WTC11 (cell line): ENCODE results near the gene GRID2. TPM values are rescaled to one million over a fixed set of nuclear protein-coding genes. Genes with fewer than 3 reads are reported as not detected.

Experiments used
- ATAC-seq: fragments of 200-7000 bp; cut with Tn5 transposase; 2 replicates; pipeline ENCODE4 v1.10.0; 2021; ENCODE audit warnings: mild to moderate bottlenecking, moderate library complexity
- CTCF ChIA-PET: fragments of 300-600 bp; sonication (Branson Sonifier 250); formaldehyde crosslinking; loops from one replicate; lab custom pipeline; 2021; ENCODE audit warnings: antibody characterized with exemption; lab: Charles Lee
- POLR2A ChIA-PET: fragments of 350-600 bp; sonication (Branson Sonifier 250); formaldehyde crosslinking; loops from one replicate; lab custom pipeline; 2021; ENCODE audit warnings: antibody characterized with exemption; lab: Charles Lee
- DNase-seq: peaks from one replicate; pipeline ENCODE4 v3.0.0; 2021; ENCODE audit warnings: low spot score
- H3K27ac Mint-ChIP-seq: 2 replicates; pipeline ENCODE4 v1.8.0; 2021; ENCODE audit warnings: mixed read lengths
- H3K27me3 Mint-ChIP-seq: 2 replicates; pipeline ENCODE4 v1.8.0; 2021; ENCODE audit warnings: low read depth, mild to moderate bottlenecking, moderate library complexity, mixed read lengths
- H3K36me3 Mint-ChIP-seq: 2 replicates; pipeline ENCODE4 v1.8.0; 2021; ENCODE audit warnings: mixed read lengths
- H3K4me1 Mint-ChIP-seq: 2 replicates; pipeline ENCODE4 v1.8.0; 2022; ENCODE audit warnings: mixed read lengths
- H3K4me3 Mint-ChIP-seq: 2 replicates; pipeline ENCODE4 v1.8.0; 2021; ENCODE audit warnings: mild to moderate bottlenecking, moderate library complexity, mixed read lengths
- H3K9me3 Mint-ChIP-seq: 2 replicates; pipeline ENCODE4 v1.8.0; 2021; ENCODE audit warnings: mixed read lengths
- AR ChIP-seq: fragments of 250-450 bp; sonication (Bioruptor Pico); IDR thresholded peaks from 2 replicates; pipeline ENCODE4 v1.9.0; 2021; ENCODE audit warnings: mild to moderate bottlenecking
- ARID4B ChIP-seq: sonication (generic); formaldehyde crosslinking; IDR thresholded peaks from 2 replicates; pipeline ENCODE4 v1.8.0; 2023; ENCODE audit warnings: missing genetic modification reagents, mild to moderate bottlenecking, borderline replicate concordance
- ATF2 ChIP-seq: sonication (generic); formaldehyde crosslinking; IDR thresholded peaks from 2 replicates; pipeline ENCODE4 v1.8.1; 2022; ENCODE audit warnings: low read depth, missing genetic modification reagents, borderline replicate concordance
- ATF3 ChIP-seq: sonication (generic); formaldehyde crosslinking; conservative IDR thresholded peaks from 2 replicates; pipeline ENCODE4 v1.8.1; 2022; ENCODE audit warnings: mild to moderate bottlenecking, missing genetic modification reagents
- FOXK1 ChIP-seq: sonication (generic); formaldehyde crosslinking; IDR thresholded peaks from 2 replicates; pipeline ENCODE4 v1.8.0; 2022; ENCODE audit warnings: mild to moderate bottlenecking, moderate library complexity, missing genetic modification reagents
- GABPB1 ChIP-seq: sonication (generic); formaldehyde crosslinking; IDR thresholded peaks from 2 replicates; pipeline ENCODE4 v1.8.1; 2023; ENCODE audit warnings: mild to moderate bottlenecking, missing genetic modification reagents
- GRHL2 ChIP-seq: fragments of 250-450 bp; sonication (Bioruptor Pico); IDR thresholded peaks from 2 replicates; pipeline ENCODE4 v1.8.0; 2022; ENCODE audit warnings: mild to moderate bottlenecking, moderate library complexity; ENCODE audit not compliant: insufficient replicate concordance, severe bottlenecking
- IRF2 ChIP-seq: sonication (generic); formaldehyde crosslinking; IDR thresholded peaks from 2 replicates; pipeline ENCODE4 v1.8.0; 2022; ENCODE audit warnings: low read depth, missing genetic modification reagents, borderline replicate concordance
- MYBL2 ChIP-seq: sonication (generic); formaldehyde crosslinking; IDR thresholded peaks from 2 replicates; pipeline ENCODE4 v1.8.1; 2023; ENCODE audit warnings: mild to moderate bottlenecking, moderate library complexity, missing genetic modification reagents
- RORB ChIP-seq: fragments of 250-450 bp; sonication (Bioruptor Pico); IDR thresholded peaks from 2 replicates; pipeline ENCODE4 v1.9.0; 2021; ENCODE audit warnings: mild to moderate bottlenecking
- SOX15 ChIP-seq: fragments of 250-450 bp; sonication (Bioruptor Pico); IDR thresholded peaks from 2 replicates; pipeline ENCODE4 v1.9.0; 2021; ENCODE audit warnings: mild to moderate bottlenecking
- TEAD1 ChIP-seq: sonication (generic); formaldehyde crosslinking; IDR thresholded peaks from 2 replicates; pipeline ENCODE4 v1.8.0; 2022; ENCODE audit warnings: mild to moderate bottlenecking, missing genetic modification reagents
- ZBTB43 ChIP-seq: sonication (generic); formaldehyde crosslinking; IDR thresholded peaks from 2 replicates; pipeline ENCODE4 v1.8.1; 2023; ENCODE audit warnings: mild to moderate bottlenecking, missing genetic modification reagents
- ZMAT4 ChIP-seq: fragments of 250-450 bp; sonication (Bioruptor Pico); IDR thresholded peaks from 2 replicates; pipeline ENCODE4 v1.9.0; 2021; ENCODE audit warnings: mild to moderate bottlenecking
- ZNF138 ChIP-seq: sonication (generic); formaldehyde crosslinking; conservative IDR thresholded peaks from 2 replicates; pipeline ENCODE4 v1.8.1; 2022; ENCODE audit warnings: mild to moderate bottlenecking, moderate library complexity, missing genetic modification reagents
- ZNF219 ChIP-seq: sonication (generic); formaldehyde crosslinking; IDR thresholded peaks from 2 replicates; pipeline ENCODE4 v1.8.0; 2023; ENCODE audit warnings: missing genetic modification reagents, mild to moderate bottlenecking, borderline replicate concordance
- ZNF232 ChIP-seq: sonication (generic); formaldehyde crosslinking; IDR thresholded peaks from 2 replicates; pipeline ENCODE4 v1.8.0; 2022; ENCODE audit warnings: mild to moderate bottlenecking, missing genetic modification reagents
- ZNF263 ChIP-seq: sonication (generic); formaldehyde crosslinking; IDR thresholded peaks from 2 replicates; pipeline ENCODE4 v1.8.1; 2022; ENCODE audit warnings: low read depth, mild to moderate bottlenecking, moderate library complexity, missing genetic modification reagents
- ZNF416 ChIP-seq: fragments of 250-450 bp; sonication (Bioruptor Pico); IDR thresholded peaks from 2 replicates; pipeline ENCODE4 v1.9.0; 2021; ENCODE audit warnings: mild to moderate bottlenecking, inconsistent platforms
- ZNF512 ChIP-seq: sonication (generic); formaldehyde crosslinking; IDR thresholded peaks from 2 replicates; pipeline ENCODE4 v1.8.1; 2022; ENCODE audit warnings: missing genetic modification reagents, borderline replicate concordance
- total RNA-seq: library from RNA; stranded (reverse); gene quantifications from 3 replicates; pipeline ENCODE4 v1.2.3, GENCODE V29; 2021

The GRID2 gene
- total RNA-seq, 1 experiment from 2014 or later, result 26.8 TPM

- Mint-ChIP-seq H3K9me3 (peaks cover 3% of the 10 kb centered on the region; the same call in 1 of the 2 replicates), H3K27ac (peak overlapping the region; percentile 69), H3K4me3 (0 out of 2 replicates have a peak overlapping the region, but pooled peaks have one; percentile 29), H3K36me3 (peaks cover 7% of the 10 kb centered on the region), H3K4me1 (peaks cover 59% of the 10 kb centered on the region), H3K27me3 (no peaks in the 10 kb centered on the region)
- DNase-seq, result no peak
- ChIA-PET CTCF (interaction anchor here (1.0 to 1.5 kb wide), 2 partner anchors 26 to 67 kb away, joined by 3 to 5 read pairs; no protein-coding TSS in a partner anchor), POLR2A (no interaction called here)
- ATAC-seq, result peak; percentile 88
- TF ChIP-seq ZNF512 (CRISPR knock-in tag) (no peak), TEAD1 (CRISPR knock-in tag) (0 out of 2 replicates have a peak, but pooled peaks have one; percentile 23)
These were observed 828.9 kb downstream of the GRID2 start for GRCh38 chr4:93132631-93133030.

- H3K36me3 Mint-ChIP-seq, result no peaks in the 10 kb centered on the region
- no peaks in the 10 kb centered on the region for H3K9me3 Mint-ChIP-seq
- no peak for TF ChIP-seq RORB (CRISPR knock-in tag)
- TF ChIP-seq ATF3 (CRISPR knock-in tag), result no peak
- TF ChIP-seq SOX15 (CRISPR knock-in tag), result no peak
- no peak for TF ChIP-seq ZNF416 (CRISPR knock-in tag)
- TF ChIP-seq ZNF263 (CRISPR knock-in tag), result no peak
- TF ChIP-seq FOXK1 (CRISPR knock-in tag), result no peak
- TF ChIP-seq ZBTB43 (CRISPR knock-in tag), result no peak
- TF ChIP-seq ARID4B, result no peak
- no peak for TF ChIP-seq ZNF219 (CRISPR knock-in tag)
- no peak for TF ChIP-seq IRF2 (CRISPR knock-in tag)
- no peak for TF ChIP-seq GABPB1
- no peak for TF ChIP-seq ZMAT4 (CRISPR knock-in tag)
- TF ChIP-seq ZNF138 (CRISPR knock-in tag), result no peak
- no peak for TF ChIP-seq GRHL2 (CRISPR knock-in tag)
- no peak for TF ChIP-seq ATF2 (CRISPR knock-in tag)
- no peak for TF ChIP-seq ZNF232 (CRISPR knock-in tag)
- no peak for TF ChIP-seq MYBL2
- no peak for TF ChIP-seq AR (CRISPR knock-in tag)
- H3K27ac Mint-ChIP-seq, result peak overlapping the region; percentile 75
- DNase-seq (no peak), ATAC-seq (peak; percentile 77)
- no peaks in the 10 kb centered on the region for H3K27me3 Mint-ChIP-seq
- H3K4me3 Mint-ChIP-seq, result no peak overlapping the region
- ChIA-PET POLR2A (no interaction called here), CTCF (interaction anchor here (0.6 to 1.0 kb wide), 2 partner anchors 19 to 440 kb away, joined by 3 to 4 read pairs; no protein-coding TSS in a partner anchor)
- peaks cover 48% of the 10 kb centered on the region for H3K4me1 Mint-ChIP-seq
These were observed 835.4 kb downstream of the GRID2 start for GRCh38 chr4:93139118-93139517.
